Endothelial cell of umbilical vein (primary cell): ENCODE measurements around the gene FER. TPM values are rescaled to one million over a fixed set of nuclear protein-coding genes. Genes with fewer than 3 reads are reported as not detected.

ENCODE experiments used
- BruUV-seq: library from RNA; stranded (reverse); fragments of 400-500 nt; replicated peaks from 2 replicates; lab custom pipeline; 2021; lab: Mats Ljungman, UMichigan
- CTCF ChIA-PET: fragments of 300-600, 350-600 bp; sonication (Branson Sonifier 250); formaldehyde crosslinking; loops from one replicate; lab custom pipeline; 2021; ENCODE audit warnings: antibody characterized with exemption, inconsistent platforms; lab: Charles Lee
- POLR2A ChIA-PET: fragments of 300-600, 350-600 bp; sonication (Branson Sonifier 250); formaldehyde crosslinking; loops from one replicate; lab custom pipeline; 2021; ENCODE audit warnings: antibody characterized with exemption, inconsistent platforms; lab: Charles Lee
- DNase-seq: peaks from one replicate; pipeline ENCODE4 v3.0.0-alpha.2; 2011; ENCODE audit warnings: low read depth, low spot score
- FAIRE-seq: peaks from 2 replicates; lab custom pipeline; 2011; peaks lifted over from hg19 to GRCh38; lab: Jason Lieb, UNC
- H2AFZ ChIP-seq: 2 replicates; pipeline ENCODE4 v1.6.0; 2012; ENCODE audit warnings: low read depth, low read length, control low read depth, inconsistent platforms
- H3K27ac ChIP-seq: 2 replicates; pipeline ENCODE4 v1.5.1; 2011; ENCODE audit warnings: low read depth, mild to moderate bottlenecking, control low read depth, low read length, moderate library complexity; ENCODE audit not compliant: insufficient read depth
- H3K27me3 ChIP-seq, 2 experiments: 2 replicates each; pipeline versions ENCODE4 v1.6.0 to v1.6.1; 2011; ENCODE audit warnings: low read length in 2 of 2, mixed read lengths in 1 of 2; ENCODE audit not compliant: control insufficient read depth in 2 of 2, insufficient read depth in 2 of 2
- H3K36me3 ChIP-seq, 2 experiments: 2 replicates in 1 of 2; 3 replicates in 1 of 2; pipeline ENCODE4 v1.5.1; 2011; ENCODE audit warnings: low read length in 2 of 2, mild to moderate bottlenecking in 1 of 2, moderate library complexity in 1 of 2; ENCODE audit not compliant: control insufficient read depth in 2 of 2, insufficient read depth in 2 of 2; ENCODE audit errors: extremely low read depth in 1 of 2
- H3K4me1 ChIP-seq: 3 replicates; pipeline ENCODE4 v1.5.1; 2011; ENCODE audit warnings: mild to moderate bottlenecking, low read length; ENCODE audit not compliant: control insufficient read depth, insufficient read depth; ENCODE audit errors: extremely low read depth
- H3K4me2 ChIP-seq: 2 replicates; pipeline ENCODE4 v1.6.1; 2011; ENCODE audit warnings: low read length, control low read depth, mixed read lengths; ENCODE audit not compliant: insufficient read depth
- H3K4me3 ChIP-seq, 3 experiments: fragments of 200-600 bp in 1 of 3; sonication (generic), shearing (Covaris generic) in 1 of 3; replicated peaks in 1 of 3; 2 replicates each; pipeline ENCODE4 v1.5.1; 2011 to 2016; ENCODE audit warnings: control low read depth in 3 of 3, low read length in 3 of 3, mild to moderate bottlenecking in 2 of 3, inconsistent platforms in 1 of 3, low read depth in 1 of 3, moderate library complexity in 1 of 3; ENCODE audit not compliant: insufficient read depth in 1 of 3
- H3K79me2 ChIP-seq: 2 replicates; pipeline ENCODE4 v1.6.0; 2012; ENCODE audit warnings: low read length, inconsistent platforms; ENCODE audit not compliant: control insufficient read depth, insufficient read depth
- H3K9ac ChIP-seq: replicated peaks from 2 replicates; pipeline ENCODE3; 2011; ENCODE audit warnings: low read length, control low read depth; ENCODE audit not compliant: insufficient read depth; ENCODE audit errors: extremely low read depth
- H3K9me1 ChIP-seq: replicated peaks from 3 replicates; pipeline ENCODE4 v1.6.0; 2011; ENCODE audit warnings: mild to moderate bottlenecking, low read length; ENCODE audit not compliant: control insufficient read depth, insufficient read depth; ENCODE audit errors: extremely low read depth
- H3K9me3 ChIP-seq: replicated peaks from 2 replicates; pipeline ENCODE4 v1.5.1; 2012; ENCODE audit warnings: low read length, inconsistent platforms; ENCODE audit not compliant: control insufficient read depth, insufficient read depth
- H4K20me1 ChIP-seq: replicated peaks from 2 replicates; pipeline ENCODE3; 2011; ENCODE audit warnings: mild to moderate bottlenecking, low read length; ENCODE audit not compliant: control insufficient read depth, insufficient read depth; ENCODE audit errors: extremely low read depth
- CTCF ChIP-seq, 2 donors: IDR thresholded peaks; 1 replicate in 1 of 2; 2 replicates in 1 of 2; pipeline ENCODE4 v1.5.1; 2011; ENCODE audit warnings: low read length in 2 of 2, mild to moderate bottlenecking in 2 of 2, moderate library complexity in 2 of 2, control low read depth in 1 of 2, inconsistent platforms in 1 of 2, low read depth in 1 of 2; ENCODE audit not compliant: insufficient read depth in 1 of 2; ENCODE audit errors: extremely low read depth in 1 of 2
- EZH2 ChIP-seq: IDR thresholded peaks from 2 replicates; pipeline ENCODE4 v1.6.1; 2012; ENCODE audit warnings: borderline replicate concordance, low read depth, mild to moderate bottlenecking, moderate library complexity, low read length, inconsistent platforms; ENCODE audit not compliant: severe bottlenecking
- FOS ChIP-seq: IDR thresholded peaks from 2 replicates; pipeline ENCODE4 v1.6.1; 2011; ENCODE audit warnings: mild to moderate bottlenecking, low read length, moderate library complexity, borderline replicate concordance; ENCODE audit not compliant: insufficient read depth
- JUN ChIP-seq: IDR thresholded peaks from 2 replicates; pipeline ENCODE4 v1.6.1; 2011; ENCODE audit warnings: borderline replicate concordance, low read depth; ENCODE audit not compliant: insufficient read length, insufficient read depth
- MYC ChIP-seq: IDR thresholded peaks from one replicate; pipeline ENCODE4 v1.6.1; 2011; ENCODE audit warnings: mild to moderate bottlenecking, low read depth, low read length
- POLR2A ChIP-seq: IDR thresholded peaks from 2 replicates; pipeline ENCODE4 v1.6.1; 2012; ENCODE audit warnings: low read depth, mild to moderate bottlenecking, control low read depth, low read length
- dilution Hi-C: fragments of 300-500 bp; cut with MboI; formaldehyde crosslinking; loops from one replicate; pipeline ENCODE4 v1.15.0; 2019; ENCODE audit warnings: low sequenced_read_pairs; ENCODE audit not compliant: extremely low pct_ligation_motif_present
- intact Hi-C: fragments of 100-400 bp; cut with micrococcal nuclease; formaldehyde crosslinking; loops from one replicate; pipeline ENCODE4 v1.10.0; 2022
- polyA plus RNA-seq, 4 experiments: library from polyadenylated mRNA; depleted of rRNA in 3 of 4; stranded (reverse) in 3 of 4; unstranded in 1 of 4; fragments of >200 nt; gene quantifications; 2 replicates each; pipeline versions ENCODE4 v1.2.1 to v1.2.3, GENCODE V29; 2011 to 2012; ENCODE audit warnings: missing spikeins in 1 of 4
- total RNA-seq: library from RNA; stranded (reverse); gene quantifications from 2 replicates; pipeline ENCODE4 v1.2.3, GENCODE V29; 2021
- TF ChIP-seq, protein P1 (sequence below): IDR thresholded peaks from 2 replicates; pipeline ENCODE4 v1.6.1; 2011; ENCODE audit not compliant: insufficient read depth, insufficient read length

FER gene
- total and polyA plus RNA-seq, 2 donors (not counting 3 experiments of a cell fraction or from before 2014, with no cell fraction given) = 2.3 to 27.5 TPM

GRCh38 chr5:109099081-109099480 is 351.4 kb downstream of the FER start:
- no peaks in the 10 kb centered on the region for H4K20me1 ChIP-seq
- H3K27me3 ChIP-seq = no peaks in the 10 kb centered on the region
- H3K4me1 ChIP-seq = no peaks in the 10 kb centered on the region
- H3K9me1 ChIP-seq = no peaks in the 10 kb centered on the region
- no peak overlapping the region for H3K4me3 ChIP-seq
- DNase-seq (no peak), FAIRE-seq (no peak)
- intact Hi-C loops = no loop called here
- H2AFZ ChIP-seq = no peak overlapping the region
- H3K9me3 ChIP-seq = no peaks in the 10 kb centered on the region
- TF ChIP-seq EZH2 (no peak), POLR2A (no peak), MYC (no peak), CTCF (IDR thresholded peaks at IDR 0.05; ENCODE audit: extremely low read depth in 1 of 2, insufficient read depth in 1 of 2, low read depth in 1 of 2, low read length in 2 of 2) (no peak), JUN (no peak), FOS (no peak)
- TF ChIP-seq, protein P1, sequence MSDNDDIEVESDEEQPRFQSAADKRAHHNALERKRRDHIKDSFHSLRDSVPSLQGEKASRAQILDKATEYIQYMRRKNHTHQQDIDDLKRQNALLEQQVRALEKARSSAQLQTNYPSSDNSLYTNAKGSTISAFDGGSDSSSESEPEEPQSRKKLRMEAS = no peak
- dilution Hi-C loops = no loop called here
- H3K36me3 ChIP-seq = no peaks in the 10 kb centered on the region
- H3K79me2 ChIP-seq = no peaks in the 10 kb centered on the region
- no TSS peak for BruUV-seq
- ChIA-PET POLR2A (no interaction called here), CTCF (interaction anchor here (1.2 to 1.7 kb wide), 5 partner anchors 16 to 457 kb away, joined by 3 to 5 read pairs (median 4); no protein-coding TSS in a partner anchor)
- no peak overlapping the region for H3K4me2 ChIP-seq
- H3K27ac ChIP-seq = no peak overlapping the region
- no peak overlapping the region for H3K9ac ChIP-seq
